H9 (cell line): ENCODE results near the gene DPPA2. TPM values are rescaled to one million over a fixed set of nuclear protein-coding genes. Genes with fewer than 3 reads are reported as not detected.

Experiments
- DNase-seq: peaks from one replicate; pipeline ENCODE4 v3.0.0-alpha.2; 2017
- H2AFZ ChIP-seq: one replicate; pipeline ENCODE4 v1.6.1; 2013; ENCODE audit warnings: mild to moderate bottlenecking, low read length, control low read depth, moderate library complexity
- H2AK5ac ChIP-seq: 2 replicates; pipeline ENCODE4 v1.6.1; 2013; ENCODE audit warnings: low read length, control low read depth, mixed read lengths; ENCODE audit not compliant: insufficient read length
- H2BK120ac ChIP-seq: one replicate; pipeline ENCODE4 v1.6.1; 2013; ENCODE audit warnings: low read depth, mild to moderate bottlenecking, low read length, control low read depth, inconsistent platforms; ENCODE audit not compliant: poor library complexity, severe bottlenecking
- H2BK12ac ChIP-seq: 2 replicates; pipeline ENCODE4 v1.6.1; 2013; ENCODE audit warnings: low read length, control low read depth, mixed read lengths, low read depth; ENCODE audit not compliant: insufficient read length
- H2BK15ac ChIP-seq: 2 replicates; pipeline ENCODE4 v1.6.1; 2013; ENCODE audit warnings: low read depth, low read length, control low read depth
- H2BK20ac ChIP-seq: one replicate; pipeline ENCODE4 v1.6.1; 2013; ENCODE audit warnings: low read depth, mild to moderate bottlenecking, low read length, control low read depth, inconsistent platforms; ENCODE audit not compliant: poor library complexity, severe bottlenecking
- H2BK5ac ChIP-seq: 2 replicates; pipeline ENCODE4 v1.6.1; 2013; ENCODE audit warnings: low read length, control low read depth, mixed read lengths; ENCODE audit not compliant: insufficient read length
- H3K14ac ChIP-seq: 2 replicates; pipeline ENCODE4 v1.6.1; 2013; ENCODE audit warnings: low read length, control low read depth; ENCODE audit not compliant: insufficient read depth
- H3K18ac ChIP-seq: 2 replicates; pipeline ENCODE4 v1.6.1; 2013; ENCODE audit warnings: low read depth, mild to moderate bottlenecking, mixed read lengths, low read length, control low read depth; ENCODE audit not compliant: insufficient read length
- H3K23ac ChIP-seq: 2 replicates; pipeline ENCODE4 v1.6.1; 2013; ENCODE audit warnings: low read length, control low read depth, mixed read lengths, low read depth; ENCODE audit not compliant: insufficient read length
- H3K23me2 ChIP-seq: 2 replicates; pipeline ENCODE4 v1.6.1; 2013; ENCODE audit warnings: low read depth, mild to moderate bottlenecking, mixed read lengths, low read length, control low read depth; ENCODE audit not compliant: insufficient read length, poor library complexity, severe bottlenecking
- H3K27ac ChIP-seq: 2 replicates; pipeline ENCODE4 v1.5.1; 2013; ENCODE audit warnings: low read length, control low read depth, mixed read lengths, low read depth; ENCODE audit not compliant: insufficient read length
- H3K27me3 ChIP-seq: 2 replicates; pipeline ENCODE4 v1.6.1; 2013; ENCODE audit warnings: low read length, control low read depth, inconsistent platforms; ENCODE audit not compliant: insufficient read depth
- H3K4ac ChIP-seq: 2 replicates; pipeline ENCODE4 v1.6.1; 2013; ENCODE audit warnings: low read depth, mild to moderate bottlenecking, control low read depth, inconsistent platforms, low read length, moderate library complexity
- H3K4me1 ChIP-seq: 2 replicates; pipeline ENCODE4 v1.6.1; 2013; ENCODE audit warnings: low read length, control low read depth, inconsistent platforms; ENCODE audit not compliant: insufficient read depth
- H3K4me2 ChIP-seq: 2 replicates; pipeline ENCODE4 v1.6.1; 2013; ENCODE audit warnings: low read length, control low read depth, mixed read lengths; ENCODE audit not compliant: insufficient read length, insufficient read depth
- H3K56ac ChIP-seq: 2 replicates; pipeline ENCODE4 v1.6.1; 2013; ENCODE audit warnings: low read depth, mild to moderate bottlenecking, mixed read lengths, low read length, control low read depth; ENCODE audit not compliant: insufficient read length
- H3K79me1 ChIP-seq: 2 replicates; pipeline ENCODE4 v1.6.1; 2013; ENCODE audit warnings: low read depth, mild to moderate bottlenecking, moderate library complexity, low read length, control low read depth, inconsistent platforms; ENCODE audit not compliant: insufficient read depth, poor library complexity, severe bottlenecking
- H3K79me2 ChIP-seq: 2 replicates; pipeline ENCODE4 v1.6.1; 2013; ENCODE audit warnings: low read length, control low read depth, inconsistent platforms; ENCODE audit not compliant: insufficient read depth
- H3K9ac ChIP-seq: 2 replicates; pipeline ENCODE4 v1.6.1; 2013; ENCODE audit warnings: low read length, control low read depth, mixed read lengths; ENCODE audit not compliant: insufficient read length; ENCODE audit errors: extremely low read depth
- H3K9me3 ChIP-seq: one replicate; pipeline ENCODE4 v1.6.1; 2013; ENCODE audit warnings: low read depth, low read length, inconsistent platforms; ENCODE audit not compliant: control insufficient read depth
- H3T11ph ChIP-seq: one replicate; pipeline ENCODE4 v1.6.1; 2013; ENCODE audit warnings: mild to moderate bottlenecking, low read length, control low read depth, inconsistent platforms
- H4K20me1 ChIP-seq: one replicate; pipeline ENCODE4 v1.6.1; 2013; ENCODE audit not compliant: control insufficient read depth, insufficient read length, insufficient read depth
- H4K5ac ChIP-seq: 2 replicates; pipeline ENCODE4 v1.6.1; 2013; ENCODE audit warnings: low read depth, mild to moderate bottlenecking, mixed read lengths, low read length, control low read depth; ENCODE audit not compliant: insufficient read length
- H4K8ac ChIP-seq: replicated peaks from 2 replicates; pipeline ENCODE4 v1.6.1; 2013; ENCODE audit warnings: low read length, control low read depth, mixed read lengths, low read depth; ENCODE audit not compliant: insufficient read length
- H4K91ac ChIP-seq: 2 replicates; pipeline ENCODE4 v1.6.1; 2013; ENCODE audit warnings: low read depth, mild to moderate bottlenecking, moderate library complexity, mixed read lengths, low read length, control low read depth; ENCODE audit not compliant: insufficient read length
- H3K27ac Mint-ChIP-seq, 3 experiments: 2 replicates in 2 of 3; 3 replicates in 1 of 3; pipeline ENCODE4 v1.8.0; 2020 to 2021; ENCODE audit warnings: mixed read lengths in 3 of 3, mild to moderate bottlenecking in 1 of 3, moderate library complexity in 1 of 3
- H3K27me3 Mint-ChIP-seq: 2 replicates; pipeline ENCODE4 v1.8.0; 2021; ENCODE audit warnings: low read depth, mild to moderate bottlenecking, moderate library complexity, mixed read lengths
- H3K36me3 Mint-ChIP-seq, 3 experiments: 2 replicates in 2 of 3; 3 replicates in 1 of 3; pipeline ENCODE4 v1.8.0; 2020 to 2021; ENCODE audit warnings: low read depth in 3 of 3, mixed read lengths in 3 of 3; ENCODE audit not compliant: insufficient read depth in 1 of 3
- H3K4me1 Mint-ChIP-seq, 2 experiments: 2 replicates each; pipeline ENCODE4 v1.8.0; 2020; ENCODE audit warnings: mixed read lengths in 2 of 2
- H3K4me3 Mint-ChIP-seq, 2 experiments: 2 replicates in 1 of 2; 3 replicates in 1 of 2; pipeline ENCODE4 v1.8.0; 2020 to 2021; ENCODE audit warnings: mild to moderate bottlenecking in 2 of 2, mixed read lengths in 2 of 2, moderate library complexity in 1 of 2
- H3K9me3 Mint-ChIP-seq, 2 experiments: 2 replicates in 1 of 2; 3 replicates in 1 of 2; pipeline ENCODE4 v1.8.0; 2020; ENCODE audit warnings: mild to moderate bottlenecking in 2 of 2, mixed read lengths in 2 of 2, moderate library complexity in 1 of 2
- CTCF ChIP-seq: fragments of 200-600 bp; sonication (generic); conservative IDR thresholded peaks from 3 replicates; pipeline ENCODE4 v1.8.0; 2021; ENCODE audit warnings: antibody characterized with exemption, mild to moderate bottlenecking
- WGBS: extraction: QIAGEN DNeasy Blood & Tissue Kit; methylation state at CpG from one replicate; pipeline ENCODE4 v1.1.7; 2013; ENCODE audit warnings: missing lambda C conversion rate, low lambda C conversion rate, mixed read lengths; ENCODE audit not compliant: insufficient read length; ENCODE audit errors: extremely low coverage; 5-methylcytosine and 5-hydroxymethylcytosine counted together
- total RNA-seq: library from RNA; stranded (reverse); gene quantifications from 2 replicates; pipeline ENCODE4 v1.2.1, GENCODE V29; 2021

The DPPA2 gene
- total RNA-seq, 1 experiment from 2014 or later, result 3.2 TPM

GRCh38 chr3:109346099-109346498 is 29.8 kb upstream of the DPPA2 start:
- Histone ChIP-seq H3K9ac (no peak overlapping the region), H3K56ac (no peak overlapping the region), H4K8ac (no peak overlapping the region), H2AK5ac (no peak overlapping the region), H3K4me1 (peaks cover 3% of the 10 kb centered on the region; the same call in 1 of the 2 replicates), H3K4ac (no peak overlapping the region), H2AFZ (no peak overlapping the region), H3T11ph (no peak overlapping the region), H3K4me2 (no peak overlapping the region), H3K27ac (no peak overlapping the region), H4K20me1 (no peaks in the 10 kb centered on the region), H3K27me3 (no peaks in the 10 kb centered on the region), H3K23ac (no peak overlapping the region), H2BK5ac (no peak overlapping the region), H3K79me2 (no peaks in the 10 kb centered on the region; the same call in 1 of the 2 replicates), H3K18ac (no peak overlapping the region), H3K79me1 (peaks cover 6% of the 10 kb centered on the region), H4K5ac (no peak overlapping the region), H2BK15ac (no peak overlapping the region), H3K9me3 (no peaks in the 10 kb centered on the region), H2BK120ac (no peak overlapping the region), H3K14ac (no peak overlapping the region), H4K91ac (no peak overlapping the region), H2BK20ac (no peak overlapping the region), H3K23me2 (no peaks in the 10 kb centered on the region), H2BK12ac (no peak overlapping the region)
- Mint-ChIP-seq H3K27ac (peak overlapping the region in 2 of 3 experiments; percentile 0 to 2; a peak in 1 of 7 replicates), H3K36me3 (peaks cover 50 to 60% (median 51%) of the 10 kb centered on the region in 3 experiments), H3K4me3 (peak overlapping the region in 1 of 2 experiments; percentile 2; a peak in 1 of 5 replicates), H3K4me1 (peaks cover 18 to 28% of the 10 kb centered on the region in 2 experiments), H3K9me3 (0 out of 5 replicates have a peak, but pooled peaks cover 0 to 3% of the 10 kb centered on the region in 2 experiments), H3K27me3 (no peaks in the 10 kb centered on the region)
- DNase-seq, result no peak
- 0 out of 3 replicates have a peak, but pooled peaks have one; percentile 8 for TF ChIP-seq CTCF
- no CpG with 5 or more reads among the region's 4 CpGs for WGBS
